GM21529 (cell line): ENCODE data around the gene PODXL2.

Experiments
- ATAC-seq: cut with Tn5 transposase; IDR thresholded peaks from one replicate; pipeline ENCODE4 v1.9.1; 2021; ENCODE audit not compliant: unreplicated experiment

Gene PODXL2, protein sequence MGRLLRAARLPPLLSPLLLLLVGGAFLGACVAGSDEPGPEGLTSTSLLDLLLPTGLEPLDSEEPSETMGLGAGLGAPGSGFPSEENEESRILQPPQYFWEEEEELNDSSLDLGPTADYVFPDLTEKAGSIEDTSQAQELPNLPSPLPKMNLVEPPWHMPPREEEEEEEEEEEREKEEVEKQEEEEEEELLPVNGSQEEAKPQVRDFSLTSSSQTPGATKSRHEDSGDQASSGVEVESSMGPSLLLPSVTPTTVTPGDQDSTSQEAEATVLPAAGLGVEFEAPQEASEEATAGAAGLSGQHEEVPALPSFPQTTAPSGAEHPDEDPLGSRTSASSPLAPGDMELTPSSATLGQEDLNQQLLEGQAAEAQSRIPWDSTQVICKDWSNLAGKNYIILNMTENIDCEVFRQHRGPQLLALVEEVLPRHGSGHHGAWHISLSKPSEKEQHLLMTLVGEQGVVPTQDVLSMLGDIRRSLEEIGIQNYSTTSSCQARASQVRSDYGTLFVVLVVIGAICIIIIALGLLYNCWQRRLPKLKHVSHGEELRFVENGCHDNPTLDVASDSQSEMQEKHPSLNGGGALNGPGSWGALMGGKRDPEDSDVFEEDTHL

DNA sequence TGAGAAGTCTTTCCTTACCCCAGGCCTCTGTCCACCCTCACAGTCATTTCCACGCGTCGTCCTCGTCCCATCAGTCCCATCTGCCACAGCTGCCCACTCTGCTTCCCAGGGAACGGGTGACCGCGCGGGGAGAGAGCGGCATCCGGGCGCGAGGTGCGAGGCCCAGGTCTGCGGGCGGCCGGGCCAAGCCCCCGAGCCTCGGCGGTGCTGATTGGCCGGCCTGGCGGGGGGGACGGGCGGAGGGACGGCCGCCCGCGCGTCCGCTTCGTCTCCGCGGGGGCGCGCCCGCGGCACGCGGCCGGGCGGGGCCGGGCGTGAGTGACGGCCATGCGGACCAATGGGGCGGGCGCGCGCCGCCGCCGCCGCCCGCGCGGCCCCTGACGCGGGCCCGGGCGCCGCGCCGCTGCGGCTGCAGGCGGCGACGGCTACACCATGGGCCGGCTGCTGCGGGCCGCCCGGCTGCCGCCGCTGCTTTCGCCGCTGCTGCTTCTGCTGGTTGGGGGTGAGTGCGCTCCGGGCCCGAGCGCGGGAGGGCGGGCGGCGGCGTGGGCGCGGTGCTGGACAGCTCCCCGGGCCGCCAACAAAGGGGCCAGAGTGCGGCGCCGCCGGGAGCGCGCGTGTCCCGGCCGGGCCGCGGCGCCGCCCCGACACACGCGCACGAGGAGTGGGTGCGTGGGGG lies at the start of gene PODXL2:
TSS of gene PODXL2 (plus strand) at position 398 of the 679 bp plus-strand sequence. CDS start at position 433, 35 bp downstream.
- no peak for ATAC-seq

DNA sequence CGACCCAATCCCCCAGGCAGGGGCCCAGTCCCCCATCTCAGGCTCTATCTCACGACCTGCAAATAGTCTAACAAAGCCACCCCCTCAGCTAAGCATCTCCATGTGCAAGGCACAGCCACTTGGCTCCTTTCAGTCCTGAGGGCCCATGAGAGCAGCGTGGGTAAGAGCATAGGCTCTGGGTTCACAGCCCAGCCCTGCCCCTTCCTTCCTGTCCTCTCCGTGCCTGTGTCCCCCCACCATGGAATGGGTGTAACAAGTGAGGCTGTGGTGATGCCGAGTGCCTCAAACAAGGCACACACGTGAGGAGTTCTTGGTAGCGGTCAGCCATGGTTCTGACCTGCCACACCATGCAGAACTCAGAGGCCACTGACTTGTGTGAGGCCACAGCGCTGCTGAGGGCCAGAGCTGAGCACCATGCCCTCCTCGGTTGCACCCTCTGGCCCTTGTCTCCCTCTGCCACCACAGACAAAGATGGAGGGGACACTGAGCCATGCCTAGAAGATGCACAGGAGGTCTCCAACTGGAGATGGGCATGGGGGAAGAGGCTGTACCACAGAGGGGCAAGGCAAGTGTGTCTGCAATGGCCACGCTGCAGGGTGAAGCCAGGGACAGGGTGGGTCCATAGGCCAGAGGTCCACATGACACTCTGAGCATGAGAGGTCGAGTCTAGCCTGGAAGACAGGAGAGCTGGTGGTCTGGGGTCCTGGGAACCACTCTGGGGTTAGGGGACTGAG lies 48.5 kb upstream of the PODXL2 start:
- ATAC-seq, result no peak

DNA sequence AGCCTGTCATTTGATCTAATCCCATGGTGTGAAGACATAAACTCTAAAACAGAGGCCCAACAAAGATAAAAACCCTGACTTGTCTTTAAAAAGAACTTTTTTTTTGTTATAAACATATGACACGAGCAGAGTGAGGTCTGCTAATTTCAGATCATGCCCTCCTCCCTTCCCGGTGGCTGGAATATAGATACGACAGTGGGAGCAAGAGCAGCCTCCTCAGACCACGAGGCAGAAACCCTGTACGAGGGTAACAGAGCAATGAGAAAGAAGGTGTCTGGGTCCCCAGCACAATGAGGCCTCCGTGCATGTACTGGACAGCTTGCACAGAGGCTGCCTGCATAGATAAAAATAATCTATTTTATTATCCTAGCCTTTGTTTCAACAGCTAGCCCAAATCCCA lies 44.3 kb upstream of the PODXL2 start:
- ATAC-seq, result no peak

DNA sequence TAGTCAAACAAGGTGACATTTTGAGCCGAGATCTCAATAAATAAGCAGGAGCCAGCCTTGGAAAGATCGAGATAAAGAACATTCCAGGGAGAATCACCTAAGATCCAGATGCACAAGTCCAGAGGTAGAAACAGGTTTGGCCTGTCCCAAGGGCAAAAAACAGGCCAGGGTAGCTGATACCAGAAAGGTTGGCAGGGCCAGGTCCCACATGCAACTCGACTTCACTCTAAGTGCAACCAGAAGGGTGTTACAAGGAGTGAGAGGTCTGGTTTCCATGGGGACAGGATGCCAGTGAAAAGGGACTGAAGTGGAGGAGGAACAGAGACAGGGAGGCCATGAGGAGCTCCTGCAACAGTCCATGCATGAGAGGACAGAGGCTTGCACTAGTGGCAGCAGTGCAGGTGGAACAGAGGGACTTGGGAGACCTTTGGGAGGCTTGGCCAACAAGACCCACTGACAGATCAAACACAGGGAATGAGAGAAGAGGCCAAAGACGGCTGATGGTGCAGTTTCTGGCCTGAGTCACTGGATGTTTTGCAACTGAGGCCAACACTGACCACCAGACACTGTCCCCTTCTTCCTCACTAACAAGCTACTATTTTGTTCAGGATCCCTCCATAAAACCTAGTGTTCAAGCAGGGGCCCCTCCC lies 43.7 kb upstream of the PODXL2 start:
- ATAC-seq, result no peak

DNA sequence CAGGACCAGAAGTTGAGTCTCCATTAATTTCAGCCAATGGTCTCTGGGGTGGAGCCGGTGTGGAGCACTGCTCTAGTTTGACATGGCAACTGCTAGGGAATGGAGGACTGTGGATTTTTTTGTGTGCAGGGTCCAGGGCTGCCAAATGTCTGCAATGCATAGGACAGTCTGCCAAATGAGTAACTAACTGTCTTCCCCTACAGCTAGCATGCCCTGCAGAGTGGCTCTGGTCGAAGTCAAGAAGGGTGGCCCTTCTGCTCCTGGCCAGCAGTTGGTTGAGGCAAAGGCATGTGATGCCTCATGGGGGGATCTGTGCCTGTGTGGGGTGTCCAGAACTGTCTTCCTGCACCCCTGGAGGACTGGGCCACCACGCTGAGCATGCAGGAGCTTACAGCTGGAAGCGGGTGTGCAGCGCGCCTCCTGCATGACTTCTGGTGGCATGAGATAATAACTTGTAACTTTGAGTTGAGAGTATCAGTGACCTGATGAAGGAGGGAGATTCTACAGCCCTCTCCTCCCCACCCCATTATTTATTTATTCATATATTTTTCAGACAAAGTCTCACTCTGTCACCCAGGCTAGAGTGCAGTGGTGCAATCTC lies 43.1 kb upstream of the PODXL2 start:
- ATAC-seq, result no peak

DNA sequence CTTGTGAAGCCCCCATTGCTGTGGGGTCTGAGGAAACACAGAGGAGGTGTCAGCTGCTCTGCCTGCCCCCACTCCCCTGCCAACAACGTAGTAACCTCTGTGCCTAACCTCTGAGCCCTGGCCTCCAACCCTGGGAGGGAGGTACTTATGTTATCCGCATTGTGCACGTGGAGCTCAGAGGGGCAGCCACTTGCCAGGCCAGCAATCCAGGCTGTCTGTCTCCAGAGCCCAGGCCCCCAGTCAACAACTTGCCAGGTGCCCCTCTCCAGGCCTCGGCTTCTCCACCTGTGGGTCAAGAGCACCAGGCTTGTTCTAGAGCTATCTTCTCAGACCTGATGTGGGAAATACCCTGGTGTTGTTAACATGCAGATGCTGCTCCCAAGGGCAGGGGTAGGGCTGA lies 41.1 kb upstream of the PODXL2 start:
- no peak for ATAC-seq

DNA sequence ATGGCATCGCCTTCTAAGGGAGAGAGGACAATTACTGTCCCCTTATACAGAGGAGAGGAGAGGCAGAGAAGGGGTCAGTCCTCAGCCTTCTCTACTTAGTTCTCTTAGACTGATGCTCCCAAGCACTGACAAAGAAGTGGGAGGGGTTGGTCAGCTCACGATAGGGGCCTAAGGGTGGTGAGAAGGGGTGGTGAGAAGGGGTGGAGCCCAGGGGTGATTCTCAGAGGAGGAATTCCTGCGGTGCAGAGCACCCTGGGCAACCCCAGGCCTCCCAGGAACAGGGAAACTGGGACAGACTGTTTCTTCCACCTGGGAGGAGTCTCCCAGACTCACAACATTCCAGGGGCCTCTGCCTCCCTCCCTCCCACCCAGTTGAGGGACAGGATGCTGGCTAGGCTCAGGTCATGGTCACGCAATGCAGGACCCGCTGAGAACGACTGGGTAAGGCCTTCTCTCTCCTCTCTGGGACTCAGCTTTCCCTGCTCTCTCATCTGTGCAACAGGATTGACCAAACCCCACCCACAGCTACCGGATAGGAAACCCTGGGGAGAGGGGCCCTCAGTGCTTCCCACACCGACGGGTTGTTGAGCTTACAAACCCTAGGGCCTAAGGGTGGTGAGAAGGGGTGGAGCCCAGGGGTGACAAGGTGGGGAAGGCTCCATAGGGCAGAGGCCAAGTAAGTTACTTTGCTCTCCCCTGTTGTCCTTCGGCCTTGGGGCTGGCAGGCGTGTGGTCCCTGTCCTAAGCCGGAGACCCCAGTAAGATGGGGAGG lies 40.0 kb upstream of the PODXL2 start:
- no peak for ATAC-seq

DNA sequence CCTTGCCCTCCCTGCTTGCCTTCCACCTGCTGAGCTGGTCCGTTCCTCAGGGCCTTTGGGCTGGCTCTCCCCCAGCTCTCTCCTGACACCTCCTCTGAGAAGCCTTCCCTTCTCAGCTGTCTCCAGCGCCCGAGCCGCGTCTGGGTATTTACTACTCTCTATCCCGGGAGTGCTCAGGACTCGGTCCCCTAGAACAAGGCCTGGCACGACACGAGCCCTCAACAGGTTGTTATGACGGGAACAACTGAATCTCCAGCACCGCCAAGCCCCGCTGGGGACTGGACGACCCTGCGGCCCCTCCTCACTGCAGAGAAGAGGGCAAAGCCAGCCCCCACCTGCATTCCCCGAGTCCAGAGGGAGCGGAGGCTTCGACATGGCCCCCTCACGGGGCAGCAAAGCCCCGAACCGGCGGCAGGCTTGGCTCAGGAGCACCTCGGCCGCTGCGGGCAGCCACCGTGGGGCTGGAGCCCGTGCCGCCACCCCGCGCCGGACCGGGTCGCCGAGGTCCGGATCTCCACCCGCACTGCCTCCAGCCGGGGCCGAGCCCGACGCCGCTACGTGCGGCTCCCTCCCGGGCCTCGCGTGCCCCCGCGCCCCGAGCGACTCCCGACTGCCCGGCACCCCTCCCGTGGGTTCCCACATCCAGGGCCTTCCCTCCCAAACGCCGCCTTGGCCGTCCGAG lies 39.2 kb upstream of the PODXL2 start:
- ATAC-seq, result peak; percentile 5

DNA sequence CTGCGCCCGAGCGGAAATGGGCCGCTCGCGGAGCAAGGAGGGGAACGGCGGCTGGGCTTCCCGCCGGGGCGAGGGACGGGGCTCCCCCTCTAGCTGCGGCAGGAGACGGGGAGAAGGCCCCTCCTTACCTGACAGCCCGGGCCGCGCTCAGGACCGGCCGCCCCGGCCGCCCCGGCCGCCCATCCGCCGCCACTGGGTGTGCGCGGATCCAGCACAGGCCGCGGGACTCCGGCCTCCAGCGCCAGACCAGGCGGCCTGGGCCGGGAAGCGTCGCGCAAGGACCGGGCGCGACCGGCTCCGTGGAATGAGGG lies 38.7 kb upstream of the PODXL2 start:
- peak; percentile 34 for ATAC-seq

DNA sequence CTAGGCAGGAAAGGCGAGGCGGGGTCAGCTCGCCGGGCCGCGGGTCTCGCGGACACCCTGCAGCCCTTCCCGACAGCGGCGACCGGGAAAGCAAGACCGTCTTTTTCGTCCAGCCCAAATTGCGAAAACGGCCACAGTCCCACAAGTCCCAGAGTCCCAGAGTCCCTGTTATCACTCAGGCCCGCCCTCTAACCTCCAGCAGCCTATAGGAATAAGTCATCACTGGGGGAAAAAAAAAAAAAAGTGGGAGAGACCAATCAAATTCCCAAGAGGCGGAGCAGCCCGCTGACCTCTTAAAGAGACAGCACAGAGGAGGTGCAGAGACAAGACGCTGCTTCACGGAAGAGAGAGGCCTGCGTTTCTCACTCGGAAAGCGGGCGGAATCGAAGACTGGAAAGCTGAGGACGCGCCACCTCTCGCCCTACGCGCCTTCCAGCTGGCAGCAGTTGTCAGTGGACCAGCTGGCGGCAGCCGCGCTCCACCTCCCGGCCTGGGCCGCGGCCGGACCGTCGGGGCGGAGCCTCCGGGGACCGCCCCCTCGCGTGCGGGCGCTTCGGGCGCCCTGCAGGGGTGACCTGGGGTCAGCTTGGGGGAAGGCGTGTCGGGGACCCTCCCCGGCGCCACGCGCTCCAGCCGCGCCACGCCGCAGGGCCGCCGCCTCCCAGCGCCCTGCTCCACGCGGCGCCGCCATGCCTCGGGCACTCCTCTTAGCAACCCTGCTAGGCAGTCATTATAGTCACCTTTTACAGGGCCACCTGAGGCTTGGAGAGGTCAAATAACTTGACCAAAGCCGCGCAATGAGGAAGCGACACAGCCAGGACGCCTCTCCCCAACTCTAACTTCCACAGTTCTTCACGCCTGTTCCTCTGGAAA lies 38.2 kb upstream of the PODXL2 start, which contains the start of gene TPRA1:
TSS of gene TPRA1 (minus strand) at position 141 of the 873 bp plus-strand sequence. CDS start 10,587 bp downstream, outside the sequence.
- ATAC-seq, result peak; percentile 77

DNA sequence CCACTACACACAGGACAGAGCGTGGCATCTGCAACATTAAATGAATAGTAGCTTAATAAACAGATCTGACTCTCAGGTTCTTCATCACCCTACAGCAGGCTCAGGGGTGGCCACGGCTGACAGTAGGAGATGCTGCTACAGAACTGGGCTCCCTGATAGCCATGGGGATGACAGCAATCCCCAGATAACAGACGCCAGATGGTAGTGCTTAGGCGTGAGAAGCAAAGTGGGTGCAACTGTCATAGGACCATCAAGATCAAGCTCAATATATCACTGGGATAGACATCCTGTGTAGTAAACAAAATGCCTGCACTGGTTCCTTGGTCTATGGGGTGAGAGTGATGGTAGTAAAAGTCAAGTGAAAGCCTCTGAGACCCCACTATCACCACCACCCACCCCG lies 35.8 kb upstream of the PODXL2 start:
- ATAC-seq, result no peak

DNA sequence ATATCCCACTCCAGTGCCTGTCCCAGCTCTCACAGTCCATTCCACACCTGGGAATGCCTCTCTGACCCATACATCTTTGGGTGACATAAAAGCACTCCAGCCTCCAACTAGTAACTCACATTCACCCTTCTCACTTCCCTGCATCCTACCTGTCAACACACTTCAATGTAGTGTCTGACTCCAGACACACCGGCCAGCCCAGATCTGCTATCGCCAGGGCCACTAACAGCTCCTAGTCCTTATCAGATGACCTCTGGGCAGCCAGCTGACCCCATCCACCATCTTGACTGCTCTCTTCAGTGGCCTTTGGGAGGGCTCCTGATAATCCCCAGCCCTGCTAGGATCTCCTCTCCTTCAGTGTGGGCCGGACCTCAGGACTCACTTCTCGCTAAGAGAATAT lies 33.7 kb upstream of the PODXL2 start:
- ATAC-seq, result no peak

DNA sequence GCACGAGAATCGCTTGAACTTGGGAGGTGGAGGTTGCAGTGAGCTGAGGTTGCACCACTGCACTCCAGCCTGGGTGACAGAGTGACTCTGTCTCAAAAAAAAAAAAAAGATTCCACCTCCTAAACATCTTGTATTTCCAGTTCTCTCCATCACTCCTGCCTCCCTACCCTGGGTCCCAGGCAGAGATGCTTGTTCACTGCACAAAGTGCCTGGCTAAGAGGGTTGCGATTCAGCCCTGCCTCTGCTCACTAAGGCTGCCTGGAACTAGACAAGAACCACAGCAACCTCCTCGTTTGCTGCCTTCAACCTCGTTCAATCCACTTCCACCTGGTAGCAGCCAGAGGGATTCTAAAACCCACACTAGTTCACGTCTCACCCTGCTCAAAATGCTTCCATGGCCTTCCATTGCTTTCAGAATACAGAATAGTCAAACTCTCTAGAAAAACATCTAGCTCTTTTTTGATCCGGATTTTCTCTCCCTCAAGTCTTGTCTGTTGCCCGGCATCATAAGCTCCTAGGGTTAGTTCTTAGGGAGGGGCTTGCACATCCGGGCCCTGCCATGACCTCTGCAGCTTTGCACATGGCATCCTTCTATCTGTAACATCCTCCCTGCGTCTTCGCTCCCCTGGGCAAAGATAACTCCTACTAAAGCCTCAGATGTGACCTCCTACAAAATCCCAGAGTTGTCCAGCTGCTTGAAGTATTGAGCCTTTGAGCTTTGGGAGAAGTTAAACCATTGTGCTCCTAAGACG lies 31.8 kb upstream of the PODXL2 start:
- ATAC-seq, result no peak

DNA sequence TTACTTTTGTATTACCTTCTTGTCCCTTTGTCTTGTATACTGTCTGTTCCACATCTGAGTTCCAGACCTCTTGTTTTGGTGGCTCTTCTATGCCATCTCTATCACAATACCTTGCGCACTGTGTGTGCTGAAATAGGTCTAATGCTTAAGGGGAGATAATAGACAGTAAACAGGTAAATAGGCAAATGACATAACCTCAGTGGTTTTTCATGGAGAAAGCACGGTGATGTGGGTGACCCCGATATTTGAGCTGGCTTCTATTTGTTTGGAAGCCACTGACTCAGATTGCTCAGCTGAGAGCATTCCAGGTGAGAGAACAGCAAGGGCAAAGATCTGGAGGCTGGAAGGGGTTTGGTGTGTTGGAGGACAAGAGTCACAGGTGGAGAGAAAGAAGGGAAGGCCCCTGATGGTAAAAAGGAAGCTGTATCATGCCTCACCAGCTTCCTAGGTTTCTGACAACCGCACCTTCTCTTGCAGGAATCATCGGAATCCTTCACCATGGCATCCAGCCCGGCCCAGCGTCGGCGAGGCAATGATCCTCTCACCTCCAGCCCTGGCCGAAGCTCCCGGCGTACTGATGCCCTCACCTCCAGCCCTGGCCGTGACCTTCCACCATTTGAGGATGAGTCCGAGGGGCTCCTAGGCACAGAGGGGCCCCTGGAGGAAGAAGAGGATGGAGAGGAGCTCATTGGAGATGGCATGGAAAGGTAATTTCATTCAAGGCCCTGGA lies 30.0 kb upstream of the PODXL2 start:
- no peak for ATAC-seq

DNA sequence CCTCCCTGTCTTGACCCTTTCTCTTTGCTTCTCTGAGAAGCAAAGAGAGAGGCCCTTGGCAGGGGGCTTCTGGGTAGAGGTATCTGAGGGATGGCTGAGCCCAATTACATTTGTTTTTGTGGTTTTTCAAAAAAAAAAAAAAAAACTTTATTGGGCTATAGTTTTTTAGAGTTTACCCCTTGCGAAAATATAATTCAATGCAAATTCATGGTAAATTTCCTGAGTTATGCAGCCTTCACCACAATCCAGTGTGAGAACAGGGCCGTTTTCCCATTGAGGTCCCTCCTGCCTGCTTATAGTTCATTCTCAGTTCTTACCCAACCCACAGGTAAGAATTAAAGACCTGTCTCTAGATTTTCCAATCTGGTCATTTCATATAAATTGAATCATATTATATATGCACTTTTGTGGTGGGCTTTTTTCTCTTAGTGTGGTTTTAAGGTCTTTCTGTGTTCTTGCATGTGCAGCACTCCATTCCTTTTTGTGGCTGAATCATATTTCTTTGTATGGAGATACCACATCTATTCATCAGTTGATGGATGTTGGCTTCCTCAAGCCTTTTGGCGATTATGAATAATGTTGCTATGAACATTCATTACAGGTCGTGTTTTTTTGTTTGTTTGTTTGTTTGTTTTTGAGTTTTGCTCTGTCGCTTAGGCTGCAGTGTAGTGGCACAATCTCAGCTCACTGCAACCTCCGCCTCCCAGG lies 28.1 kb upstream of the PODXL2 start:
- ATAC-seq, result no peak

DNA sequence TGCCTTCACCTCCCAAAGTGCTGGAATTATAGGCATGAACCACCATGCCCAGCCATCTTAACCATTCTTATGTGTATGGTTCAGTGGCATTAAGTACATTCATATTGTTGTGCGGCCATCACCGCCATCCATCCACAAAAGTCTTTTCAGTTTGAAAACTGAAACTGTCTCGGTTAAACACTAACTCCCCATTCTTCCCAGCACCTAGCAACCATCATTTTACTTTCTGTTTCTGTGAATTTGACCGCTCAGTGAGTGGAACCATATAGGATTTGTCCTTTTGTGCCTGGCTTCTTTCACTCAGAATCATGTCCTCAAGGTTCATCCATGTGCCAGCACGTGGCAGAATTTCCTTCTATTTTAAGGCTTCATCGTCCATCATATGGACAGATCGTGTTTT lies 24.9 kb upstream of the PODXL2 start:
- no peak for ATAC-seq
